ENCODE measurements around the gene PRG2. TPM values are rescaled to one million over a fixed set of nuclear protein-coding genes. Genes with fewer than 3 reads are reported as not detected.

The PRG2 gene
- total and polyA plus RNA-seq, 9 of the 15 experiments (the other 6 are each of a cell fraction or from before 2014, with no cell fraction given): 1.8 to 78.0 (median 26.6) TPM

DNA sequence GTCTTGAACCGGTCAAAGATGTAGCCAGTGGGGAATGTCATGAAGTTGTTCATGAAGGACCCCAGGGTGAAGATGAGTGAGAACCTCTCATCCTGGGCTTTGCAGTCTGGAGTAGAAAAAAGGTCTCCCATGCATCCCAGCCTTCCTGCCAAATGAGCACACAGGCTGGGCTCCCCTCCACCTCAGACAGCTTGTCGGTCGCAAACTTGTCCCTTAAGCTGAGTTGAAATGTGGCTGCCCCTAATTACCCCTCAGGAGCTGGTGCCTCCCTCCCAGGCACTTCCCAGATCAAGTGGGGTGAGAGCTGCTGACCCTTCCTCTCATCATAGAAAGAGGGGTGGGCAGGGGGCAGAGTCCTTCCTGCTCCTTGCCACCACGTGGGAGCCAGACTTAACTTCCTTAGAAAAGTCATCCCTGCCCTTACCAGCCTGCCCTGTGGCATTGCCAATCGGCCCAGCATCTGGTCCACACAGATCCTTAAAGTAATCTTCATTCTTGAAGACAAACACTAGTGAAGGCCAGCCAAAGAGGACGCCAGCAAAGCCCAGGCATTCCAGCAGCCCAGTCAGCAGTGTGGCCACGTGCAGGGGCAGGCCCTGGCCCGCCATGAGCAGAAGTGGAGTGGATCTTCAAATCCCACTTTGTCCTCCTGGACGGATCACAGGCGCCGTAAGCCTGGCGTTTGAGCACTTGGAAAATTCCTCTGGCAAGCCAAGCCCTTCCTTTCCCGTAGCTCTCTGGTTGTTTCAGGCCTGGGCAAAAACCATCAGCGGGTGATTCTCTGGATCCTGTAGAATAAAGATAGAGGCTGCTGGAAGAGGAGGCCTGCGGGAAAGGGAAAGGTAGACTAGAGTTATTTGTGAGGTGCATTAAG, 35.4 kb upstream of the PRG2 start (continued):
- TF ChIP-seq CBX8 (IDR thresholded peaks at IDR 0.05; ENCODE audit: borderline replicate concordance, extremely low read depth, low read depth, low read length, poor library complexity, severe bottlenecking) (no peak), HMG20A (CRISPR knock-in tag; conservative IDR thresholded peaks at IDR 0.05) (no peak), ZNF644 (tag; IDR thresholded peaks at IDR 0.05; ENCODE audit: low read depth) (no peak), ZFP30 (CRISPR knock-in tag; IDR thresholded peaks at IDR 0.05; ENCODE audit: borderline replicate concordance) (no peak), HDAC2 (IDR thresholded peaks at IDR 0.05) (no peak), SAFB2 (IDR thresholded peaks at IDR 0.05; ENCODE audit: borderline replicate concordance, low read depth, low read length, severe bottlenecking) (no peak), NFXL1 (CRISPR knock-in tag; IDR thresholded peaks at IDR 0.05) (no peak)
- TF ChIP-seq, protein P1, sequence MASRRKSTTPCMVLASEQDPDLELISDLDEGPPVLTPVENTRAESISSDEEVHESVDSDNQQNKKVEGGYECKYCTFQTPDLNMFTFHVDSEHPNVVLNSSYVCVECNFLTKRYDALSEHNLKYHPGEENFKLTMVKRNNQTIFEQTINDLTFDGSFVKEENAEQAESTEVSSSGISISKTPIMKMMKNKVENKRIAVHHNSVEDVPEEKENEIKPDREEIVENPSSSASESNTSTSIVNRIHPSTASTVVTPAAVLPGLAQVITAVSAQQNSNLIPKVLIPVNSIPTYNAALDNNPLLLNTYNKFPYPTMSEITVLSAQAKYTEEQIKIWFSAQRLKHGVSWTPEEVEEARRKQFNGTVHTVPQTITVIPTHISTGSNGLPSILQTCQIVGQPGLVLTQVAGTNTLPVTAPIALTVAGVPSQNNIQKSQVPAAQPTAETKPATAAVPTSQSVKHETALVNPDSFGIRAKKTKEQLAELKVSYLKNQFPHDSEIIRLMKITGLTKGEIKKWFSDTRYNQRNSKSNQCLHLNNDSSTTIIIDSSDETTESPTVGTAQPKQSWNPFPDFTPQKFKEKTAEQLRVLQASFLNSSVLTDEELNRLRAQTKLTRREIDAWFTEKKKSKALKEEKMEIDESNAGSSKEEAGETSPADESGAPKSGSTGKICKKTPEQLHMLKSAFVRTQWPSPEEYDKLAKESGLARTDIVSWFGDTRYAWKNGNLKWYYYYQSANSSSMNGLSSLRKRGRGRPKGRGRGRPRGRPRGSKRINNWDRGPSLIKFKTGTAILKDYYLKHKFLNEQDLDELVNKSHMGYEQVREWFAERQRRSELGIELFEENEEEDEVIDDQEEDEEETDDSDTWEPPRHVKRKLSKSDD (conservative IDR thresholded peaks at IDR 0.05; ENCODE audit: low read length): no peak
- TF ChIP-seq, protein P2, sequence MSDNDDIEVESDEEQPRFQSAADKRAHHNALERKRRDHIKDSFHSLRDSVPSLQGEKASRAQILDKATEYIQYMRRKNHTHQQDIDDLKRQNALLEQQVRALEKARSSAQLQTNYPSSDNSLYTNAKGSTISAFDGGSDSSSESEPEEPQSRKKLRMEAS (CRISPR knock-in tag; IDR thresholded peaks at IDR 0.05): peak; percentile 67; the same call in 1 of the 2 replicates
- TF ChIP-seq, protein P3, sequence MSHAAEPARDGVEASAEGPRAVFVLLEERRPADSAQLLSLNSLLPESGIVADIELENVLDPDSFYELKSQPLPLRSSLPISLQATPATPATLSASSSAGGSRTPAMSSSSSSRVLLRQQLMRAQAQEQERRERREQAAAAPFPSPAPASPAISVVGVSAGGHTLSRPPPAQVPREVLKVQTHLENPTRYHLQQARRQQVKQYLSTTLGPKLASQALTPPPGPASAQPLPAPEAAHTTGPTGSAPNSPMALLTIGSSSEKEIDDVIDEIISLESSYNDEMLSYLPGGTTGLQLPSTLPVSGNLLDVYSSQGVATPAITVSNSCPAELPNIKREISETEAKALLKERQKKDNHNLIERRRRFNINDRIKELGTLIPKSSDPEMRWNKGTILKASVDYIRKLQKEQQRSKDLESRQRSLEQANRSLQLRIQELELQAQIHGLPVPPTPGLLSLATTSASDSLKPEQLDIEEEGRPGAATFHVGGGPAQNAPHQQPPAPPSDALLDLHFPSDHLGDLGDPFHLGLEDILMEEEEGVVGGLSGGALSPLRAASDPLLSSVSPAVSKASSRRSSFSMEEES (CRISPR knock-in tag; IDR thresholded peaks at IDR 0.05): no peak
- TF ChIP-seq, protein P4, sequence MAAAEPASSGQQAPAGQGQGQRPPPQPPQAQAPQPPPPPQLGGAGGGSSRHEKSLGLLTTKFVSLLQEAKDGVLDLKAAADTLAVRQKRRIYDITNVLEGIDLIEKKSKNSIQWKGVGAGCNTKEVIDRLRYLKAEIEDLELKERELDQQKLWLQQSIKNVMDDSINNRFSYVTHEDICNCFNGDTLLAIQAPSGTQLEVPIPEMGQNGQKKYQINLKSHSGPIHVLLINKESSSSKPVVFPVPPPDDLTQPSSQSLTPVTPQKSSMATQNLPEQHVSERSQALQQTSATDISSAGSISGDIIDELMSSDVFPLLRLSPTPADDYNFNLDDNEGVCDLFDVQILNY (CRISPR knock-in tag; IDR thresholded peaks at IDR 0.05): no peak
- TF ChIP-seq, protein P5, sequence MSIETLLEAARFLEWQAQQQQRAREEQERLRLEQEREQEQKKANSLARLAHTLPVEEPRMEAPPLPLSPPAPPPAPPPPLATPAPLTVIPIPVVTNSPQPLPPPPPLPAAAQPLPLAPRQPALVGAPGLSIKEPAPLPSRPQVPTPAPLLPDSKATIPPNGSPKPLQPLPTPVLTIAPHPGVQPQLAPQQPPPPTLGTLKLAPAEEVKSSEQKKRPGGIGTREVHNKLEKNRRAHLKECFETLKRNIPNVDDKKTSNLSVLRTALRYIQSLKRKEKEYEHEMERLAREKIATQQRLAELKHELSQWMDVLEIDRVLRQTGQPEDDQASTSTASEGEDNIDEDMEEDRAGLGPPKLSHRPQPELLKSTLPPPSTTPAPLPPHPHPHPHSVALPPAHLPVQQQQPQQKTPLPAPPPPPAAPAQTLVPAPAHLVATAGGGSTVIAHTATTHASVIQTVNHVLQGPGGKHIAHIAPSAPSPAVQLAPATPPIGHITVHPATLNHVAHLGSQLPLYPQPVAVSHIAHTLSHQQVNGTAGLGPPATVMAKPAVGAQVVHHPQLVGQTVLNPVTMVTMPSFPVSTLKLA (conservative IDR thresholded peaks at IDR 0.05): peak; percentile 71 to 78
- TF ChIP-seq, protein P6, sequence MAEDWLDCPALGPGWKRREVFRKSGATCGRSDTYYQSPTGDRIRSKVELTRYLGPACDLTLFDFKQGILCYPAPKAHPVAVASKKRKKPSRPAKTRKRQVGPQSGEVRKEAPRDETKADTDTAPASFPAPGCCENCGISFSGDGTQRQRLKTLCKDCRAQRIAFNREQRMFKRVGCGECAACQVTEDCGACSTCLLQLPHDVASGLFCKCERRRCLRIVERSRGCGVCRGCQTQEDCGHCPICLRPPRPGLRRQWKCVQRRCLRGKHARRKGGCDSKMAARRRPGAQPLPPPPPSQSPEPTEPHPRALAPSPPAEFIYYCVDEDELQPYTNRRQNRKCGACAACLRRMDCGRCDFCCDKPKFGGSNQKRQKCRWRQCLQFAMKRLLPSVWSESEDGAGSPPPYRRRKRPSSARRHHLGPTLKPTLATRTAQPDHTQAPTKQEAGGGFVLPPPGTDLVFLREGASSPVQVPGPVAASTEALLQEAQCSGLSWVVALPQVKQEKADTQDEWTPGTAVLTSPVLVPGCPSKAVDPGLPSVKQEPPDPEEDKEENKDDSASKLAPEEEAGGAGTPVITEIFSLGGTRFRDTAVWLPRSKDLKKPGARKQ (CRISPR knock-in tag; IDR thresholded peaks at IDR 0.05): no peak
- TF ChIP-seq, protein P7, sequence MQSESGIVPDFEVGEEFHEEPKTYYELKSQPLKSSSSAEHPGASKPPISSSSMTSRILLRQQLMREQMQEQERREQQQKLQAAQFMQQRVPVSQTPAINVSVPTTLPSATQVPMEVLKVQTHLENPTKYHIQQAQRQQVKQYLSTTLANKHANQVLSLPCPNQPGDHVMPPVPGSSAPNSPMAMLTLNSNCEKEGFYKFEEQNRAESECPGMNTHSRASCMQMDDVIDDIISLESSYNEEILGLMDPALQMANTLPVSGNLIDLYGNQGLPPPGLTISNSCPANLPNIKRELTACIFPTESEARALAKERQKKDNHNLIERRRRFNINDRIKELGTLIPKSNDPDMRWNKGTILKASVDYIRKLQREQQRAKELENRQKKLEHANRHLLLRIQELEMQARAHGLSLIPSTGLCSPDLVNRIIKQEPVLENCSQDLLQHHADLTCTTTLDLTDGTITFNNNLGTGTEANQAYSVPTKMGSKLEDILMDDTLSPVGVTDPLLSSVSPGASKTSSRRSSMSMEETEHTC (IDR thresholded peaks at IDR 0.05): no peak

Measured in K562 (cell line).